ENCODE results near the gene APLP2. TPM values are rescaled to one million over a fixed set of nuclear protein-coding genes. Genes with fewer than 3 reads are reported as not detected.

Gene APLP2
- total and polyA plus RNA-seq, 2 of the 13 experiments (the other 11 are each of a cell fraction or from before 2014, with no cell fraction given): 315 to 594 TPM

GRCh38 chr11:130181295-130182272, 111.9 kb downstream of the APLP2 start (continued):
- TF ChIP-seq ZNF280B (CRISPR knock-in tag; IDR thresholded peaks at IDR 0.05; ENCODE audit: borderline replicate concordance) (no peak), POLR2AphosphoS2 (IDR thresholded peaks at IDR 0.05; ENCODE audit: low read depth, low read length) (no peak), PAXIP1 (CRISPR knock-in tag; conservative IDR thresholded peaks at IDR 0.05) (peak; percentile 97), ZBTB3 (CRISPR knock-in tag; IDR thresholded peaks at IDR 0.05; ENCODE audit: borderline replicate concordance, low read depth) (peak; percentile 79; the same call in 1 of the 2 replicates), KLF6 (CRISPR knock-in tag; IDR thresholded peaks at IDR 0.05) (peak; percentile 67; the same call in 1 of the 2 replicates), NR3C1 (CRISPR knock-in tag; IDR thresholded peaks at IDR 0.05) (no peak), KDM6A (CRISPR knock-in tag; IDR thresholded peaks at IDR 0.05; ENCODE audit: low read depth) (peak; percentile 66), HMG20B (CRISPR knock-in tag; conservative IDR thresholded peaks at IDR 0.05) (0 out of 2 replicates have a peak, but pooled peaks have one; percentile 61), CC2D1A (CRISPR knock-in tag; IDR thresholded peaks at IDR 0.05) (no peak), HNRNPUL1 (IDR thresholded peaks at IDR 0.05; ENCODE audit: low read depth, low read length) (peak; percentile 13; the same call in 1 of the 2 replicates), ZNF407 (CRISPR knock-in tag; IDR thresholded peaks at IDR 0.05; ENCODE audit: not compliant biosample characterization) (no peak), ZNF775 (CRISPR knock-in tag; IDR thresholded peaks at IDR 0.05; ENCODE audit: borderline replicate concordance) (no peak), ZNF850 (CRISPR knock-in tag; conservative IDR thresholded peaks at IDR 0.05) (no peak)

Data from HepG2 (cell line).